Uterus (tissue), 2 donors: ENCODE measurements around the gene NAPSA.

Experiments used
- CTCF ChIP-seq, 4 experiments: fragments of 200-600 bp in 2 of 4; fragments of 450-650 bp in 2 of 4; sonication (generic) in 2 of 4; IDR thresholded peaks; one replicate each; pipeline ENCODE4 v1.5.1; 2016 to 2019; ENCODE audit warnings: antibody characterized with exemption in 4 of 4, mild to moderate bottlenecking in 2 of 4, moderate library complexity in 1 of 4
- POLR2A ChIP-seq, 2 donors: fragments of 450-650 bp; IDR thresholded peaks; one replicate each; pipeline ENCODE4 v1.6.1; 2016; ENCODE audit warnings: antibody characterized with exemption in 2 of 2, mild to moderate bottlenecking in 1 of 2, moderate library complexity in 1 of 2

GRCh38 chr19:50319156-50319555 is 46.3 kb downstream of the NAPSA start:
- TF ChIP-seq CTCF (IDR thresholded peaks at IDR 0.05) = no peak
- no peak for TF ChIP-seq POLR2A (IDR thresholded peaks at IDR 0.05)
